Measurements from ENCODE around the gene RBBP4.

- TF ChIP-seq CTCF (IDR thresholded peaks at IDR 0.05; ENCODE audit: poor library complexity, severe bottlenecking) (no peak), EZH2 (IDR thresholded peaks at IDR 0.05; ENCODE audit: borderline replicate concordance, insufficient read depth, low read length, poor library complexity, severe bottlenecking) (no peak), POLR2AphosphoS5 (IDR thresholded peaks at IDR 0.05) (no peak), TAF1 (IDR thresholded peaks at IDR 0.05; ENCODE audit: low read depth) (no peak)
Observed at GRCh38 chr1:32701421-32701911, 50.5 kb downstream of the RBBP4 start.
